ENCODE measurements around the gene EXOC3L2.

Gene EXOC3L2

DNA sequence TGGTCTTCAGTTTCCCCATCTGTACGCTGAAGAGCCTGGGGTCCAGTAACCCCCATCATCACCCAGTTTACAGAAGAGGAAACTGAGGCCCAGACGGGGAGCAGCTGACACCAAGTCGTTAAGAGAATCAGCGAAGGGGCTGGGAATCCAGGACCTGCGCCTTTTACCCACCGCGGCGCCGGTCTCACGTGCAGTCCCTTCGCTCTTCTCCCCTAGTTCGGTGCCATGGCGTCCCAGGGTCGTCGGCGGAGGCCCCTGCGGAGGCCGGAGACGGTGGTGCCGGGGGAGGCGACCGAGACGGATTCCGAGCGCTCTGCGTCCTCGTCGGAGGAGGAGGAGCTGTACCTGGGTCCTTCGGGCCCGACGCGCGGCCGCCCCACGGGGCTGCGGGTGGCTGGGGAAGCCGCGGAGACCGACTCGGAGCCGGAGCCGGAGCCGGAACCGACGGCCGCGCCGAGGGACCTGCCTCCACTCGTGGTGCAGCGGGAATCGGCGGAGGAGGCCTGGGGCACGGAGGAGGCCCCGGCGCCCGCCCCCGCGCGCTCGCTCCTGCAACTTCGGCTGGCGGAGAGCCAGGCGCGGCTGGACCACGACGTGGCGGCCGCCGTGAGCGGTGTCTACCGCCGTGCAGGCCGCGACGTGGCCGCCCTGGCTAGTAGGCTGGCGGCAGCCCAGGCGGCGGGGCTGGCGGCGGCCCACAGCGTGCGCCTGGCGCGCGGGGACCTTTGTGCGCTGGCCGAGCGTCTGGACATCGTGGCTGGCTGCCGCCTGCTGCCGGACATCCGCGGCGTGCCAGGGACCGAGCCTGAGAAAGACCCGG, 65.9 kb downstream of the EXOC3L2 start:
- DNase-seq (ENCODE audit: low read depth): peak; percentile 23

- DNase-seq (ENCODE audit: low read depth): peak; percentile 100
These were observed 66.7 kb downstream of the EXOC3L2 start, which contains the start of gene BLOC1S3 for GRCh38 chr19:45178262-45179071. TSS of gene BLOC1S3 (plus strand) at chr19:45178784. CDS start at chr19:45179297, 513 bp downstream.

- DNase-seq (ENCODE audit: low read depth): no peak
These were observed 67.4 kb downstream of the EXOC3L2 start, which contains the start of gene TRAPPC6A for GRCh38 chr19:45177817-45178261. TSS of gene TRAPPC6A (minus strand) at chr19:45178237. CDS start at chr19:45178218, 19 bp downstream.

GRCh38 chr19:45175515-45176345, 69.5 kb downstream of the EXOC3L2 start:
- DNase-seq (ENCODE audit: low read depth): no peak

DNA sequence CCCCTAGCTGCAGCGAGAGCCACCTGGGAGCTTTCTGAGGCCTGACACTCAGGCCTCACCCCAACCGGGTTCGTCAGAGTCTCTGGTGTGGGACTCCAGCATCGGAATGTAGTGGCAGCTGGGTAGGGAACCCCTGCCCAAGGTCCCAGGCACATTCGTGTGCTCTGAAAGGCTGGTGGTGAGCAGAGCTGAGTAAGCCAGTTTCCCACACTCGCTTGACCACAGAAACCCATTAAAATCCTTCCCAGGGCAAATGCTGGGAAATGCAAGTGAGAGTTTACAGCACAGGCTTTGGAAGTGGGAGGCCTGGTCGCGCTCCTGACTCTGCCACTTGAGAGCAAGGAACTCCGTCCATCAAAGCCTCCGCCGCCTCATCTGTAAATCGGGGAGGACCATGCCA, 71.4 kb downstream of the EXOC3L2 start:
- DNase-seq (ENCODE audit: low read depth): no peak

GRCh38 chr19:45172611-45173208, 72.5 kb downstream of the EXOC3L2 start:
- DNase-seq (ENCODE audit: low read depth): no peak

- DNase-seq (ENCODE audit: low read depth): no peak
These were observed 73.0 kb downstream of the EXOC3L2 start for GRCh38 chr19:45172173-45172572.

DNA sequence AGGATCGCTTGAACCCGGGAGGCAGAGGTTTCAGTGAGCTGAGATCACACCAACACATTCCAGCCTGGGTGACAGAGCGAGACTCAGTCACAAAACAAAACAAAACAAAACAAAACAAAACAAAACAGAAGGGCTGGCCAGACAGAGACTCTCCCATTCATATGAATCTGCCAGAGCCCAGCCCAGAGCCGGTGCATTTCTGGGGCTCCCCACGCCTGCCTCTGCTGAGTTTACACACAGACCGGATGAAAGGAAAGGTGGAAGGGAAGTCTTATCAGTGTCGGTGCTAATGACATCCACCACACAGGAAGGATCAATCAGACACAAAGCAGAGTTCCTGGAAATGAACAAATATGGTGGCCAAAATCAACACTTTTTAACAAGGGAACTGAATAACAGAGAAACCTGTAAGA, 74.0 kb downstream of the EXOC3L2 start:
- peak; percentile 35 for DNase-seq (ENCODE audit: low read depth)

DNA sequence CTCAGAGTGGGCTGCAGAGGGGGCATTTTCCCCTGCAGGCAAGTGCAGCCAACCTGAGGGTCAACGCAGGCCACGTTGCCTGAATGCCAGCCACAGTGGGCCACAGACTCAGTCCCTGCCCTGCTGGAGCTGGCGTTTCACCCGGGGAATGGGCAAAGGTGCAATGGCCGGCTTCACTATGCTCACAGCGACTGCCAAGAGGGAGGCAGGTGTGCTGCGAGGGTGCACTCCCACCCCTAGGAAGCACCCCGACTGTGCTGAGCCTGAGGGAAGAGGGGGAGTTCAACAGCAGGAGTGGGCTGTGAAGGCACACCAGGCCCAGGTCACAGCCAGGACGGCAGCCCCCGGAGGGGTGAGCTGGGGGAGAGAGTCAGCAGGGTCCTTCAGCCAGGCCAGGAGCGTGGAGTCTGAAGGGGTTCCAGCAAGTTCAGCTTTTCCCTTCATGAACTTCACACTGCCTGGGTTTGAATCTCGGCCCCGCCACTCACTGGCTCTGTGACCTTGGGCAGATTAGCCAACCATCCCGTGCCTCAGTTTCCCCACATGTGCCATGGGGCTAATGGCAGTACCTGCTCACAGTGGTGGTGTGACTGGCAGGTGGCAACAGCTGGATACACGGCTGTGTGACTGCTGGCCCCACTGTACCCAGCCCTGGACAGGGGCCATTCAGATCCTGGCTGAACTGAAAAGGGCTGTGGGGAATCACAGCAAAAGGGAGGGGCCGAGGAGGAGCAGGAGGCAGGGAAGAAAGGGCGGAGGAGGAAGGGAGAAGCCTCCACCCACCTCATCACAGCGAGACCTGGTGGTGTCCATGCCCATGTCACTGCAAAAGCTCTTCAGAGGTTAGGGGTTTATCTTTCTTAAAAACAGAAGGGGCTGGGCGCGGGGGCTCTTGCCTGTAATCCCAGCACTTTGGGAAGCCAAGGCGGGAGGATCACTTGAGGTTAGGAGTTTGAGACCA, 74.8 kb downstream of the EXOC3L2 start:
- DNase-seq (ENCODE audit: low read depth): no peak

GRCh38 chr19:45169602-45170001, 75.6 kb downstream of the EXOC3L2 start:
- no peak for DNase-seq (ENCODE audit: low read depth)

GRCh38 chr19:45168767-45169351, 76.3 kb downstream of the EXOC3L2 start:
- DNase-seq (ENCODE audit: low read depth): no peak

DNA sequence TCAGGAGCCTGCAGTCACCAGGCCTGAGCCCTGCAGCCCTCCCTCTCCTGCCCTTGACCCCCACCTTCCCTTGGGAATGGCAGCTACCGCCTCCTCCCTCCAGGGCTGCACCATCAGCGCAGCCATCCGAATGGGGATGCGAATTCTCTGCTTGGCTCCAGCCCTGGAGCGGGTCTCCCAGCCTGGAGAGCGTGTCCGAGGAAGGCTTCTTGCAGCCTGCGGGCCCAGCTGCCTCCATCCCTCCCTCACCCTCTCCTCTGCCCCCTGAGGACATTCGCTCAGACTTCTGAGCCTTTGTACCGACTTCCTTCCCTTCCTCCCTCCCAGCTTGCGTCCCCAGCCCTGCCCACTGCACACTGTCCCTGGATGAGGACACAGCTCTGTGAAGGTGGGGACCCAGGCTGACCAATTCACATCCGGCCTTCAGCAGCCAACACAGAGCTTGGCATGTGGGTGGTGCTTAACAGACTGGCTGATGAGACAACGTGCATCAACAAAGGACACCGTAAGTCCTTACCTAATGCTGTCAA, 78.4 kb downstream of the EXOC3L2 start:
- DNase-seq (ENCODE audit: low read depth): no peak

- DNase-seq (ENCODE audit: low read depth): peak; percentile 53
These were observed 80.5 kb downstream of the EXOC3L2 start for GRCh38 chr19:45164577-45165335.

- DNase-seq (ENCODE audit: low read depth): no peak
These were observed 81.3 kb downstream of the EXOC3L2 start for GRCh38 chr19:45163751-45164460.

- no peak for DNase-seq (ENCODE audit: low read depth)
These were observed 82.1 kb downstream of the EXOC3L2 start for GRCh38 chr19:45163156-45163555.

GRCh38 chr19:45162608-45163143, 82.5 kb downstream of the EXOC3L2 start:
- DNase-seq (ENCODE audit: low read depth): no peak

Measured in T-helper 22 cell (primary cell).